ENCODE data around the gene POLE3.
"Not testable (repeated sequence)": the region's sequence is repeated elsewhere in the genome, so short reads cannot be mapped to it uniquely, and the experiment has no call there.

The POLE3 gene

DNA sequence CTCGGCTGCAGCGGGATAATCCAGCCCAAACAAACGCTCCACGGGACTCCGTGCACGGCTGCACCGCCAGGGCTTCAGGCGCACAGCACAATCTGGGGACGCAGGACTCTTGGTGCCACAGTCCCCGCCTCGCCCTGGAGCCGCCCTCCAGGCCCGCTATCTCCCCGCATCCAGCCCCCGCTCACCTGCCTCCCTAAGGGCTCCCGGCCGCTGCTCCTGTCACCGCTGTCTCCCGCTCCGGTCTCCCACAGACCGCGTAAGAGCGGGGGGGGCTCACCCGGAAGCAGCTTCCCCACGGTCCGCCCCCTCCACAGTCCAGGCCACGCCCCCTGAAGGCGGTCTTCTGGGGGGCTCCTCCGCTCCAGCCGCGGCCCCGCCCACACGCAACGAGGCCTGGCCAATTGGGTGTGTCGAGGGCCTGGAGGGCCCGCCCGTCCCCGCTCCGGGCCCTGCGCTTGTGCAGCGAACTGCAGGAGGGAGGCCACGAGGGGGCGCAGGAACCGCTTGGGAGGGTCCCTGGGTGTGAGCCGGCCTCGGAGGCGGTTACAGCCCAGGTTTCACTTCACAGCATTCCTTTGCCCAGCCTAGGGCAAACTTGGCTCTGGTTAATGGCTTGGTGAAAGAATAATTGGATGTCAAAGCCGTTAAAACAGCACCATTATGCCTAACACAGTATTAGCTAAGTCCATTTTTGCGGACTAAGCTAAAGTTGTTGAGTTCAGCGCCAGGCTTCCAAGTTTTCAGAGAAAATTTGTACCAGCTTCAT lies 9.3 kb downstream of the POLE3 start, which contains the start of gene ALAD:
TSS of gene ALAD (minus strand) at position 258 of the 766 bp plus-strand sequence. CDS start 7,725 bp downstream, outside the sequence.
- DNase-seq = peak; percentile 92

DNA sequence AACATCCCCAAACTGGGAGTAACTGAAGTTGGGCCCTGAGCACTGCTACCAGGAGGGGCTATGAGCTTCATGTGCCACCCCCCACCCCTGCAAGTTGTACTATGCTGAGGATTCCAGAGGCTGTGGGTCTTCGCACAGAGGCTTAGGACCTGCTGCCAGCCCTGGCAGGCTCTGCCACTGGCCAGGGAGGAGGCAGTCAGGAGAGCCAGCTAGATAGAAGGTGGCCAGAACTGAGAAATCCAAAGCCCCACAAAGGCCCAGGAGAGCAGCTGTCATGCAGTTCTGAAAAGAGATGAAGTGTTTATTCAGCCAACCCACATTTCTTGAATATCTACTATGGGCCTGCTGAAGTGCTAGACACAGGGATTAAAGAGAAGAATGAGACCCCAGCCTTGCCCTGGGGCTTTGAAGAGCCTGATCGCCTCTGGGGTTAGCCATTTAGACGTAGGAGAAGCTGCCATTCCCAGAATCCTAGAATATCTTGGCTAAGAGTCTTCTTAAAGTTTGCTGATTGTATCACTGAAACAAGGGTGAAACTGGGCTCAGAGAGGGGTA lies 10.8 kb downstream of the POLE3 start:
- DNase-seq = no peak

DNA sequence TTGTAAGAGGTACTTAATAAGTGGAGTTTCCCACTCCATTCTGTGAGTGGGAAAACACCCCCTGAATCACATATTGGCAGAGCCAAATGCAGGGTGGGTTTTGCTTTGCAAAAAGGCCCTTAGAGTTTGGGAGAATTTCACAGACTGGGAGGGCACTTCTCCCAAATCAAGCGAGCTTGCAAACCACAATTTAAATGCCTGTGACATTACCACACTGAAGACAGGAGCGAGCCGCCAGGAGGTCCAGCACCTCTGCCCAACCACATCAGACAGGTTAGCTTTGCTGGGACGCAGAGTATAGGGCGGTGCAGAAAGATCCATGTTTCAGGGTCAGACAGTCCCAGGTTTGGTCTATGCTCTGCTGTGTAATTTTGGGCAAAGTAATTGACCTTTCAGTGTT lies 11.7 kb downstream of the POLE3 start:
- no peak for DNase-seq

- no peak for DNase-seq
These were observed 13.3 kb downstream of the POLE3 start for GRCh38 chr9:113397203-113397631.

GRCh38 chr9:113395000-113395861 lies 15.2 kb downstream of the POLE3 start:
- DNase-seq = no peak

DNA sequence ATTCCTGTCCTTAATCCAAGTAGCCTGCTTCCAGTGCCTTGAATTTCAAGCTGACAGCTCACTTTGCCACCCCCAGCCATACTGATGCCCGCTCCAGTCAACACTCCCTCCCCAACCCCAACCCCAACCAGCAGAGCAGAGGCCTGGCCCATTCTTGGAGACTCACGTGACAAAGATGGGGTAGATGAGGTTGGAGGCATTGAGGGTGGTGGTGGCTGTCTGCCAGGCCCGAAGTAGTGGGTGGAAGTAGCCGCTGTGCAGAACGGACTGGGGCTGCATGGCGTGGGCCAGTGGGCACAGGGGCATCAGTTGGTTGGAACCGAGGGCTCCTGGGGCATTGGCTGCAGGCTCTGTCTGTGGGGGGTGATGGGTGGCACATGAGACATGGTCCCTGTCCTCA lies 17.2 kb downstream of the POLE3 start:
- DNase-seq = no peak

DNA sequence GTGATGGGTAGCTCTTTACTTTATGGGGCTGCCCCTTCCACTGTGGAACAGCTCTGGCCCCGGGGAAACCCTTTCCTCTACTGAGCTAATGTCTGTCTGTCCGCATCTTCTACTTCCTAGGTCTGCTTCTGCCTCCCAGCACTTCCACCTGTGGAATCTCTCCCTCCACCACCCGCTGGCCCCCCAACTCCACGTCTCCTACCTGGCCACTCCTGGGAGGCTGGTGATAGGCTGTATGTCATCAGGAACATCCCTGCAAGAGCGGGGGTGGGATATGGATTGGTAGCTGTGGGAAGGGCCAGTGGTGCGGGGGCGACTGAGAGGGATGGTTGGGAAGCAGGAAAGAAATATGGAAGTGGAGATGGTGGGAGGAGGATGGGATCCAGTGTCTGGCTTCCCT lies 18.6 kb downstream of the POLE3 start:
- no peak for DNase-seq

GRCh38 chr9:113390192-113390960 lies 20.1 kb downstream of the POLE3 start:
- DNase-seq = no peak

GRCh38 chr9:113389451-113389850 lies 21.0 kb downstream of the POLE3 start:
- no peak for DNase-seq

- DNase-seq = no peak
These were observed 21.6 kb downstream of the POLE3 start for GRCh38 chr9:113388833-113389232.

DNA sequence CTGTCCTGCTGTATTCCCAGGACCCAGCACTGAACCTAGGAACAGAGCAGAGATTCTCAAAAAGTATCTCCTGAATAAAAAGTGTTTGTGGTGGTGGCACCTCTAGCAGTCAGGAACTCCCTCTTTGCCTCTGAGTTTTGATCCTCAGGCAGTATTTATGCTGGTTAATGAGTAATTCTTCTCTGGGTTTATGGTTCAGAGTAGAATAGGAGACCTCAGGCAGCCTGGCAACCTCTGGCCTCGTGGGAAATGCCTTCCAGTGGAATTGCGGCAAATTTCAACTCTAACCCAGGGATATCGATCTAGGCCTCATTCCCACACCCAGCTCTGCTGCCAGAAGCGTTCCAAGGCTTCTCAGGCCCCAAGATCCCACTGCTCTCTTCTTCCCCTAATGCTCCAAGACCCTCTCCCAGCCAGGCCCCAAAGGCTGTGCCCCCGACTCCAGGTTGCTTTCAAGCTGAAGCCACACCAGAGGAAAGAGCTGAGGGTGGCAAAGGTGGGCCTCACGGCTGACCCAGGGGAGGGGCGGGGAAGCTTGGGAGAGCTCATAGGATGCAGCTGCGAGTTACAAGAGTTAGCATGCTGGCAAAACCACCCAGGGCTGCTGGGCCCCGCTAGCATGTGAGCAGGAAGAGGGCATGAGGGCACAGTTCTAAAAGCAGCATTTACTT lies 22.8 kb downstream of the POLE3 start:
- DNase-seq = no peak

- DNase-seq = no peak
These were observed 23.7 kb downstream of the POLE3 start for GRCh38 chr9:113386571-113387393.

GRCh38 chr9:113381909-113382411 lies 28.5 kb downstream of the POLE3 start:
- DNase-seq = no peak

GRCh38 chr9:113381441-113381840 lies 29.0 kb downstream of the POLE3 start:
- DNase-seq = not testable (repeated sequence)

GRCh38 chr9:113380869-113381378 lies 29.6 kb downstream of the POLE3 start:
- no peak for DNase-seq

DNA sequence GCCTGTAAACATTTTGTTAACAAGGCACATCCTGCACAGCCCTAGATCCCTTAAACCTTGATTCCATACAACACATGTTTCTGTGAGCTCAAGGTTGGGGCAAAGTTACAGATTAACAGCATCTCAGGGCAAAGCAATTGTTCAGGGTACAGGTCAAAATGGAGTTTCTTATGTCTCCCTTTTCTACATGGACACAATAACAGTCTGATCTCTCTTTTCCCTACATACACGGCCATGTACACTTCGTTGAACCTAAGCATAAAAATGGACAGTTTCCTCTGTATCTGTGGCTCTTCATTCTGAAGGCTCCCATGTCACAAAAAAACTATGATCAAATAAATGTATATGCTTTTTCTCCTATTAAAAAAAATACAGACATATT lies 30.7 kb downstream of the POLE3 start:
- DNase-seq = not testable (repeated sequence)

GRCh38 chr9:113379094-113379828 lies 31.2 kb downstream of the POLE3 start:
- DNase-seq = not testable (repeated sequence)

DNA sequence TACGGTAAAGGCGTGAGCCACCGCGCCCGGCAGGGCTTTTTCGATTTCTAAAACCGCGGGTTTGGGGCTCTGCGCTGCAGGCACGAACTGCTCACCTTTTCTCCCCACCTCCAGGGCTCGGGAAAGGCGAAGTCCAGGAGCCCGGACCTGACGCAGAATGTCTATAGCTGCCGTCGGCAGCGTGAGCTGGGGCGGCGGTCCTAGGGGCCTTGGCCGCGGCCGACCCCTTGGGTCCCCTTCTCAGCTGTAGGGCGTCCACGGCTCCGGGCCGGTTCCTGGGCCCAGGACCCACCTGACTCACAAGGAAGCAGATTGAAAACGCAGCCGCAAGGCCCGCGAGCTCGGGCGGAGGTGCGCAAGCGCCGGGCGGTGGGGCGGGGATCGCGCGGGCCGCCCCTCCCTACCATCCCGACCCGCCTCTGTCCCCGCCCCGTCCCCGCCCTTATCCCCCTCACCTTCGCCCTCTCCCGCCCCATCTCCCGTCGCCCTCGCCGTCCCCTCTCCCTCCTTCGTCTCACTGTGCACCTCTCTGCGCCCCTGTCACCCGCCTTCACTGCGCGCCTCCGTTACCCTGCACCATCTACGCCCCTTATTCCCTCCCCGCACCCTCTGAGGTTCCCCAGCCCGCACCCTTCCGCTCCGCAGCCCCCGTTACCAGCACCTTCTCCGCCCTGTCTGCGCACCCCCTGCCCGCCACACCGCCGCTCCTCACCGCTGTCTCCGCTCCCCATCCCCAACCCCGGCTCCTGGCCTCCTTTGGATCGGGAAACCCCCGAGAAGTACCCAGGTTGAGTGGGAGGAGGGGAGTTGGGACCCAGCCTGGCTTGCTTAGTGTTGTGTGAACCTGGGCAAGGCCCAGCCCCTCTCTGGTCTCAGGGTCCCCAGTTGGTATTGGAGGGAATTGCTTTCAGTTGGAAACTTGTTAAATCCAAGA lies 33.6 kb downstream of the POLE3 start, which contains the start of gene HDHD3:
TSS of gene HDHD3 (minus strand) at position 353 of the 934 bp plus-strand sequence. CDS start 2,632 bp downstream, outside the sequence.
- peak; percentile 37 for DNase-seq

All from SHP77 treated with DMSO at 0.1 percent for 48 hours (cell line).